Eye (tissue), 1 donor: ENCODE measurements around the gene RBBP8.
A peak's percentile ranks its signal among the peaks of the same experiment; 100 is the strongest.
"Not testable (repeated sequence)": the region's sequence is repeated elsewhere in the genome, so short reads cannot be mapped to it uniquely, and the experiment has no call there.

Source experiments
- DNase-seq: peaks from one replicate; pipeline ENCODE4 v3.0.0-alpha.2; 2015

The RBBP8 gene

GRCh38 chr18:22946217-22946616 is 13.1 kb downstream of the RBBP8 start:
- DNase-seq, result no peak

DNA sequence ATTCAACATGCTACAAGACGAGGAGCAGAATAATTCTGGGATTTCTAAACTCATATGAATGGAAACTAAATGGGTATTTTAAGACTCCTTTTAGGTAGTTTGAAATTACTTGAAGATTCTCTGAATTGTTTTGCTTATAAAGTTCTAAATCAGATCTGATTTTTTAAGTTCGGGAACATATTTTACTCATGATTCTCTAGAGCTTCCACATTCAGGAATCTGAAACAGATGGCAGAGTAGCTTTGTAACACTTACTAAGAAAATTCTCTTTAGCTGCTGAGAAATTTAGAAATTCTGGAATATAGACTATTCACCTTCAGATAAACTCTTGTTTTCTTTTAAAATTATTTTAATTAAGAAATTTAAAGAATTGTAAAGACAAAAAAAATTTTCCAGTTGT is 13.7 kb downstream of the RBBP8 start:
- DNase-seq, result no peak

- no peak for DNase-seq
These were observed 18.7 kb downstream of the RBBP8 start for GRCh38 chr18:22951823-22952222.

DNA sequence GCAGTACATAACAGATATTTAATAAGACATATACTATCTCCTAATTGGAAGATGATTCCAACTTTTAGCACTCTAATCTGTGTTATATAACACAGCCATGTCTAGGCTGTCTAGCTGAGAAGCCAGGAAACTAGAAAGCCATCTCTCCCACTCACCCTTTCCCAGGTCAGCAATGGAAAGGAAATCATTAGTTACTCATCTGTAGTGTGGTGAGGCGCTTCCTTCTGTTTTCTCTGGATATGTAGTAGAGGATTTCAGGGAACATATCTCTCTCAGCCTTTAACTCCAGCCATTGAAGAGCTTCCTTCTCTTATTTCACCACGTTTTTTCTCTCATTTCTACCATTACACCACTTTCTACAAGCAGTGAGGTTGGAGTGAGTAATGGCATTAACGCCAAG is 19.4 kb downstream of the RBBP8 start:
- DNase-seq, result no peak

GRCh38 chr18:22953982-22954381 is 20.9 kb downstream of the RBBP8 start:
- not testable (repeated sequence) for DNase-seq

DNA sequence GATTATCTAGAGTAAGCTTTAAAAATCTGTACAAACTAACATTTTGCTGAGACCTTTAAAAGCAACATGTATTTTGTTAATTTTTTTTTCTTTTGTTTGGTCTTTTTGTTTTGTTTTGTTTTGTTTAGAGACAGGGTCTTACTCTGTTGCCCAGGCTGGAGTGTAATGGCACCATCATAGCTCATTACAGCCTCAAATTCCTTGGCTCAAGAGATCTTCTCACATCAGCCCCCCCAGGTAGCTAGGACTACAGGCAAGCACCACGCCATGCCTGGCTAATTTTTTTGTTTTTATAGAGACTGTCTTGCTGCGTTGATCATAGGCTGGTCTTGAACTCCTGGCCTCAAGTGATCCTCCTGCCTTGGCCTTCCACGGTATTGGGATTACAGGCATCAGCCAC is 23.1 kb downstream of the RBBP8 start:
- no peak for DNase-seq

DNA sequence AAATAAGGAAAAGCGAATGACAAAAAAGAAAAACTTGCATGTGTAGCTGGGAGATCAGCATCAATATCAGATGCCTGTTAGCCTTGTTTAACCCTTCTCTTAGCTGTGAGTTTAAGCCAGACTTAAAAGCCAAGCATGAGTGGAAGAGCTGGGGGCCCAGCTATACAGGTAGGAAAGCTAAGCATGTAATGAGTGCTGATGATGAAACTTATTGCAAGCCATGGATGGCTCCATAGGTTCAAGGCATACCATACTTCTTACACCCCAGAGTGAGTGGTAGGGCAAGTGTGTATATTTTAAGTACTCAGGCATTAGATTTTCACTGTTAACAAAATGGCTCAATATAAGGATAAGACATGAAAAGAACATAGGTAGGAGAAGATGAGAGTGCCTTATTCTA is 28.0 kb downstream of the RBBP8 start:
- no peak for DNase-seq

DNA sequence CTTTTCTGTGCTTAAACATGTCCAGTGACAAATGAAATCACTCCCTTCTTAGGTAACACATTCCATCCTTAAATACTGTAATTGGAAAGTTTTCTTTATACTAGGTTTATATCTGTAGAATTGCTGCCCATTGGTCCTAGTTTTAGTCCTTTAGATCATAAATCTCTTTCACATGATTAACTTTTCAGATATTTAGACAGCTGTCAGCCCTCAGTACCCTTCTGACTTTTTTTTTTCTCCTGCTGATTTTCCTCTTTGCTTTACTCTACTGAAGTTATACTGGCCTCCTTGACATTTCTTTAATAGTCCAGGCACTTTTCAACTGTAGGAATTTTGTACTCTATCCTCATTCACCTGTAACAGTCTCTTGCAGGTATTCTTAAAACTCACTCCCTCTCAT is 28.9 kb downstream of the RBBP8 start:
- no peak for DNase-seq

- DNase-seq, result no peak
These were observed 31.0 kb downstream of the RBBP8 start for GRCh38 chr18:22964116-22964515.

GRCh38 chr18:22964722-22965121 is 31.6 kb downstream of the RBBP8 start:
- DNase-seq, result no peak

GRCh38 chr18:22971038-22971437 is 37.9 kb downstream of the RBBP8 start:
- DNase-seq, result no peak

DNA sequence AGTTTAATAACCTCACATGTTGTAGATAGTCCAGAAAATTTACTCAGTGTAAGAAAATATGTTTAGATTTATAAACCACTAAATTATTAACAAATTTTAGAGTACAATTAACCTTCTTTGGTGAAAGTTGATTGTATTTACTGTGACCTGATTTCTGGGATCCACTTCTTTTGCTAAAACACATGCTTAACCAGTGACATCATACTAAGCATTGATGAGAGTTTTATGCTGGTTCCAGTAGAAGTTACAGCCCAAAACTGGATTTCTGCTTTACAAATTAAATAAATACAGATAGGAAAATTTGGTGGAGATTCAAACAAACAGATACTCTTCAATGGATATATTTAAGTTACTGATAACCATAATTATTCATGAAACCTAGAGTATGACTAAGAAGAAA is 40.9 kb downstream of the RBBP8 start:
- no peak for DNase-seq

- no peak for DNase-seq
These were observed 41.6 kb downstream of the RBBP8 start for GRCh38 chr18:22974707-22975106.

DNA sequence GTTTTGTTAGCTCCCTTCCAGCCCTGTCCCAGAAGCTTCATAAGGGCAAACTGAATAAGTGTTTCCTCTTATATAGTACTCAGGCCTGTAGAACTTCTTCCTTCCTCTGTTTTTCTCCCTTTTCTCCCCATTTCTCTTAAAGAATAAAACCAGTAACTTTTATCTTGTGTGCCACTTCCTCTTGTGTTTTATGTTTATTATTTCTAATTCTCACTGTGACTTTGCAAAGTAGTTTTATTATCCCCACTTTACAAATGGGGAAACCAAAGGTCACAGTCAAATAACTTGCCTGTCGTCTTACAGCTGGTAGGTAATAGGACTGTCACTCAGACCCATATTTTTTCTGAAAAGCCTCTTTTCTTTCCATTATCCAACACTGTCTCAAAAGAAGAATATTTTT is 42.4 kb downstream of the RBBP8 start:
- no peak for DNase-seq

DNA sequence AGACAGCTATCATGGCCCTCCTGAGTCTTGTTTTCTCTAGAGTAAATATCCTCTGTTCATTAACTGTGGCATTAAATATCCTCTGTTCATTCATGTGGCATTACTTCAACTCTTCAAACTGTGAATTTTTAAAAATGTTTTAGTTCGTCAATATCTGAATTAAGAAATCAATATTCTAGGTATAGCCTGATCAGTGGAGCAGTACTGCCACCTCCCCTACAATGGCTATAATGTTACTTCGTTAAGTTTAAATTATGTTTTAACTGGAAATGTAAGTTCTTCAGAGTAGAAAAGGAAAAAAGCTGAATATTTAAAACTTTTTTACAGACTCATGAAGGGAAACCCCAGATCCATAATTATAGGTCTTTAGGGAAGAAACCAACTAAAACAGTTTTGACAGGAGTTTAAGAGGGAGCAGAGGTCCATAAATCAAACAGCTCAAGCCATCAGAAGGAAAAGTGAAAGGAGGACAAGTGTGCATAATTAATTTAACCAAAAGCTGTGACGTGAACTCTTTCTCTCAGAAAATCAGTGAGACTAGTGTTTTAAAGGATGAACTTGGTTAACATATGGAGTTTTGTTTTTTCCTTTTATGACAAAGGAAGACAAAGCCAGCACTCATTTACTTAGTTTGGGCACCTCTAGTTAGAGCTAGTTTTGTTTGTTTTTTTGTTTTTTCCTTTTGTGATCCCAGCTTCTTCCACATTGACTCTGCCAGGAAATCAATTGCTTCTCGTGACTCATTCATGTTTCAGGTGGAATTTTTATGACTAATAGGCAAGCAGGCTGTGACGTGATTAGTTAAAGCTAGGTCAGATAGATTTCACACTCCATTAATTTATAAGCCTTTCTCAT is 44.9 kb downstream of the RBBP8 start:
- DNase-seq, result peak; percentile 33

DNA sequence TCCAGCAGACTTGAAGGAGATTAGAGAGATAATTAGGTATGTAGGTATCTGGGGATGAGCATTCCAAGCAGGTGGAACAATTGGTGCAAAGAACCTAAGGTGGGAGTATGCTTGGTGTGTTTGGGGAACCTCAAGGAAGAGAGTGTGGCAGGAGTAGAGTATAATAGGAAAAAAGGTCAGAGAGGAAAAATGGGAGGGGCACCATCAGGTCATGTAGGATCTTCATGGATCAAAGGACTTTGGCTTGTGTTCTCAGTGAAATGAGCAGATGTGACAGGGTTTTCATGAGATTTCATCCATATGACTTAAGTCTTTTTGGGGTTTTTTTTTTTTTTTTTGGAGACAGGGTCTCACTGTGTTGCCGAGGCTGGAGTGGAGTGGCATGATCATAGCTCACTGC is 47.3 kb downstream of the RBBP8 start:
- no peak for DNase-seq

- DNase-seq, result no peak
These were observed 48.4 kb downstream of the RBBP8 start for GRCh38 chr18:22981274-22982133.

- peak; percentile 51 for DNase-seq
These were observed 50.0 kb downstream of the RBBP8 start for GRCh38 chr18:22983175-22983574.

GRCh38 chr18:22985250-22985649 is 52.1 kb downstream of the RBBP8 start:
- DNase-seq, result no peak

- DNase-seq, result no peak
These were observed 54.5 kb downstream of the RBBP8 start for GRCh38 chr18:22987547-22988189.

- DNase-seq, result no peak
These were observed 55.1 kb downstream of the RBBP8 start for GRCh38 chr18:22988208-22988607.

- no peak for DNase-seq
These were observed 65.2 kb downstream of the RBBP8 start for GRCh38 chr18:22998344-22998743.

GRCh38 chr18:22999212-22999611 is 66.1 kb downstream of the RBBP8 start:
- no peak for DNase-seq

- no peak for DNase-seq
These were observed 66.5 kb downstream of the RBBP8 start for GRCh38 chr18:22999647-23000046.
